ENCODE measurements around the gene ITGB1BP1.

DNA sequence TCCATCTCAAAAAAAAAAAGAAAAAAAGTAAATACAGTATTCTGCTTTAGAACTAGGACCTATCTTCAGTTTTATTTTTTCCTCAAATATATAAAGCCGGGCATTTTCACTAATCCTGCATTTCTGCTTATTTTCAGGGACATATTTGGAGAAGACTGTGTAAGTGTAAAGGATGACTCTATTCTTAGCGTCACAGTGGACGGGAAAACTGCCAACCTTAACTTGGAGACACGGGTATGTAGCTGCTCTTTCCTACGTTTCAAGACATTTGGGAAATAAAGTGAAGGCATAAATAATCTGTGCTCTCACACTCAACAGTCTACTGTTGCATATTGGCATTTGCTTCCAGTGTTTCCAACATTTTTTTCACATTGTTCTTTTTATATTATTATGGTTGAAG, 47.9 kb upstream of the ITGB1BP1 start:
- TF ChIP-seq, protein P1, sequence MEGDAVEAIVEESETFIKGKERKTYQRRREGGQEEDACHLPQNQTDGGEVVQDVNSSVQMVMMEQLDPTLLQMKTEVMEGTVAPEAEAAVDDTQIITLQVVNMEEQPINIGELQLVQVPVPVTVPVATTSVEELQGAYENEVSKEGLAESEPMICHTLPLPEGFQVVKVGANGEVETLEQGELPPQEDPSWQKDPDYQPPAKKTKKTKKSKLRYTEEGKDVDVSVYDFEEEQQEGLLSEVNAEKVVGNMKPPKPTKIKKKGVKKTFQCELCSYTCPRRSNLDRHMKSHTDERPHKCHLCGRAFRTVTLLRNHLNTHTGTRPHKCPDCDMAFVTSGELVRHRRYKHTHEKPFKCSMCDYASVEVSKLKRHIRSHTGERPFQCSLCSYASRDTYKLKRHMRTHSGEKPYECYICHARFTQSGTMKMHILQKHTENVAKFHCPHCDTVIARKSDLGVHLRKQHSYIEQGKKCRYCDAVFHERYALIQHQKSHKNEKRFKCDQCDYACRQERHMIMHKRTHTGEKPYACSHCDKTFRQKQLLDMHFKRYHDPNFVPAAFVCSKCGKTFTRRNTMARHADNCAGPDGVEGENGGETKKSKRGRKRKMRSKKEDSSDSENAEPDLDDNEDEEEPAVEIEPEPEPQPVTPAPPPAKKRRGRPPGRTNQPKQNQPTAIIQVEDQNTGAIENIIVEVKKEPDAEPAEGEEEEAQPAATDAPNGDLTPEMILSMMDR (conservative IDR thresholded peaks at IDR 0.05; ENCODE audit: low read length), result no peak
- no peak for TF ChIP-seq EZH2phosphoT487 (IDR thresholded peaks at IDR 0.05; ENCODE audit: borderline replicate concordance, low read depth, low read length)

Data from OCI-LY7 (cell line).